GM19035 (cell line): ENCODE measurements around the gene PSEN2.

Source experiments
- ATAC-seq: cut with Tn5 transposase; IDR thresholded peaks from one replicate; pipeline ENCODE4 v1.9.1; 2021; ENCODE audit not compliant: unreplicated experiment

Gene PSEN2

DNA sequence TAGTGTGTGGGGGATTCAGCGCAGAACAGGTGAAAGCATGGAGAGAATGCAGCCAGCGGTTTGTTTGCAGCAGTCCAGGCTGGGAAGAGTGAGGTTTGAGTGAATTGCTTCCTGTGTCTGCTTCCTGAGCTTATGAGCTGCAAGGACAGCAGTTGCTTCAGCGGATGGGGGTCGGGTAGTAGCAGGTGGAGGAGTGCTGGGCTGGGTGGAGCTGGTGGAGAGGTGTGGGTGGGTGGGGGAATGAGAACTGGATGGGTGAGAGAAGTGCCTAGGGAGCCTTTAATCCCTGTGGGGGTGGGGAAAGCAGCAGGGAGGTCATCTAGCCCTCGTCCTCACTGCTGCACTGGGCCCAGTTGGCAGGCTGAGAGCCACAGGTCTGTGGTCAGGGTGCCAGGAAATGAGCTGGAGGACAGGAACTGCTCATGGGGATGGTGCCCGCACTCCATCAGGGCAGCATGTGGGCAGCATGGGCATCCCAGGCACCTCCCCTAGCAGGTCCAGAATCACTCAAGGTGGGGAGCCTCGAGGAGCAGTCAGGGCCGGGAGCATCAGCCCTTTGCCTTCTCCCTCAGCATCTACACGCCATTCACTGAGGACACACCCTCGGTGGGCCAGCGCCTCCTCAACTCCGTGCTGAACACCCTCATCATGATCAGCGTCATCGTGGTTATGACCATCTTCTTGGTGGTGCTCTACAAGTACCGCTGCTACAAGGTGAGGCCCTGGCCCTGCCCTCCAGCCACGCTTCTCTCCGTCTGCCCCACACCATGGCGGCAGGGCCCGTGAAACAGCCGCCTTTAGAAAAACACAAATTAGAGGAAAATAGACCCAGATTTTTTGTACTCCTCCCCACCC lies 14.8 kb downstream of the PSEN2 start:
- no peak for ATAC-seq

DNA sequence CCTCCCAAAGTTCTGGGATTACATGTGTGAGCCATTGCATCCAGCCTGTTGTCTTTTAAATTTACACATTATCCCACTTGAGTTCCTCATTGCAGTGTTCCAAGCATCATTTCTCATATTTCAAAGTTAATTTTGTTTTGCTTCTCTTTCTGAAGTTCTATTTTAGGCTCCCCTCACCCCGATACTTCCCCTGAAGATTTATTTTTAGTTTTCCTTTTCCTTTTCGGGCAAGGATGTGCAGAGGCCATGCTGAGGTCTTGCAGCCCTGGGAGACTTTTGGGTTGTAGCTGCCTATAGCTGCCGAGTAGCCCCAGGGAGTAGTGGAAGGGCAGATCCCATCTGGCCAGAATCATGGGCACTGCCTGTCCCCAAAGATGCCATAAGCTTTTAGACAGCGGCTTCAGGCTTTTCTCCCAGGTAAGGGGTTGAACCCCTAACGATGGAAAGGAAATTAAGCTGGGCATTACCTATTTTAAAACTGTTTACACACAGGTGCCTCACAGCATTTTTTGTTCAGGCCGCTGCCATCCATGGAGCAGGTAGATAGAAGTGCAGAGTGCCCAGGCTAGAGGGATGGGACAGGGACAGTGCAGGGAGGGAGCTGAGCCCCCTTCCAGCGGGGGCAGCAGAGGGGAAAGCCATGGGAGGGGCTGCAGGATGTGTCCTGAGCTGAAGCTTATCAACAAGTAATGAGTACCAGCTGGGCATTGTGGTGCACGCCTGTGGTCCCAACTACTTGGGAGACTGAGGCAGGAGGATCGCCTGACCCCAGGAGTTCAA lies 15.9 kb downstream of the PSEN2 start:
- ATAC-seq, result no peak

DNA sequence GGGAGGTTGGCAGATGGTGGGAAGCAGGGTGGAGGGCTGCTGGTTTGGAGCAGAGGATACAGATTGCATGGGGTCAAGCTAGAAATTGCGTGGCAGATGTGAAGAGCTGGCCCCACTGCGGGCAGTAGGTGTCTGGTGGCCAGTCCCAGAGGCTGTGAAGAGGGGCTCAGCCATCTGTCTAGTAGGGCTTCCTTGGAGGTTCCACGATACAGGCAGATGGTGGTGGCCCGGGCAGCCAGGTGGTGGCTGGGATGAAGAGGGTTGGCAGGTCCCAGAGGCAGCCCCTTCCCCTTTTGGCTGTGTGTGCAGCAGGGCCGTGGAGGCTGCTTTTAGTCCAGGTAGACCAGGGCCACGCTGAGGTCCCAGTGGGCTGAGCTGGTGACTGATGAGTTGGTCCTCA lies 16.6 kb downstream of the PSEN2 start:
- ATAC-seq, result no peak

DNA sequence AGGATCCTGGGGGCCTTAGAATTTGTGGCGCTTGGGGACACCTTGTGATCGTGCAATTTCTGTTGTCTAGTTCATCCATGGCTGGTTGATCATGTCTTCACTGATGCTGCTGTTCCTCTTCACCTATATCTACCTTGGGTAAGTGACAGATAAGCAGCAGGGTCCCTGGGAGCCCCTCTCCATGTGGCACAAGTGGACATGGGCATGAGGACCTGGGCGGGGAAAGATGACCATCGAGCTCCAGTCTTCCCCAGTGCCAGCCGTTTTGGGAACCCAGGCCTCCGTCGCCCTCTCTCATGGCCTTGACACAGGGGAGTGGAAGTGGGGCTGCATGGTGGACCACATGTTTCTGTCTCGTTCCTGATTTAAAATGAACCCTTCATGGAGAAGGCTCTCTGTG lies 17.6 kb downstream of the PSEN2 start:
- ATAC-seq, result no peak

DNA sequence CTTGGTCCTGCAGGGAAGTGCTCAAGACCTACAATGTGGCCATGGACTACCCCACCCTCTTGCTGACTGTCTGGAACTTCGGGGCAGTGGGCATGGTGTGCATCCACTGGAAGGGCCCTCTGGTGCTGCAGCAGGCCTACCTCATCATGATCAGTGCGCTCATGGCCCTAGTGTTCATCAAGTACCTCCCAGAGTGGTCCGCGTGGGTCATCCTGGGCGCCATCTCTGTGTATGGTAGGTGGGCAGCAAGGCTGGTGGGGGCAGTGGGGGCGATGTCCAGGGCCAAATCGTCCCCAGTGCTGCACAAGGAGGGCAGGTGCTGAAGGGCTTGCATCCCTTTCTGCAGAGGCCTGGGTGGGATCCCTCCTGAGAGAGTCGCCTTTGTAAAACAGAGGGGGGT lies 18.4 kb downstream of the PSEN2 start:
- no peak for ATAC-seq

DNA sequence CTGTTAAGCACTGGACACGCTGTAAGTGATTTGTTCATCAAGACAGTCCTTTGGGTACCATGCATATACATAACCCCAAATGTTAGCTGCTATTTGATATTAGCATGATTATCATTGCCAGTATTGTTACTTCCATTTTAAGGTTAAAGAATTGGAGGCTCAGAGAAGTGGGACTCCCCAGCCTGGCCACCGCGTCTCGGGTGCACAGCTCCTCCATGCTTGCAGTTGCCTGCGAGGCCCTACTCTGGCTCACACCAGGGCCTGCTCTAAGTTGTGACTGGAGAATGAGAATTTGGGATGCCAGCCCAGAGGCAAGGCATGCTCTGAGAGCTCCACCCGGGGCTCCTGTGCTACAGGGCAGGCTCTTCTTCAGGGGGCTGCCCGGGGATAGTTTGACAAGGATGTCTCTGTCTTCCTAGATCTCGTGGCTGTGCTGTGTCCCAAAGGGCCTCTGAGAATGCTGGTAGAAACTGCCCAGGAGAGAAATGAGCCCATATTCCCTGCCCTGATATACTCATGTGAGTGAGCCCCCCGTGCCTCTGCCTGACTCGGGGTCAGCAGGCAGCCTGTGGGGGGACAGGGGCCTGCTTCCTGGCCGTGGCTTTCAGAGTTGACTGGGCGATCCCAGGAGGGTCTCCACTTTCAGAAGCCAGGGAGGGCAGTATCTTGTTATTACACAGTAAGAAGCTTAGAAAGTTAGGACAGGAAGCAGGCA lies 19.4 kb downstream of the PSEN2 start:
- no peak for ATAC-seq

DNA sequence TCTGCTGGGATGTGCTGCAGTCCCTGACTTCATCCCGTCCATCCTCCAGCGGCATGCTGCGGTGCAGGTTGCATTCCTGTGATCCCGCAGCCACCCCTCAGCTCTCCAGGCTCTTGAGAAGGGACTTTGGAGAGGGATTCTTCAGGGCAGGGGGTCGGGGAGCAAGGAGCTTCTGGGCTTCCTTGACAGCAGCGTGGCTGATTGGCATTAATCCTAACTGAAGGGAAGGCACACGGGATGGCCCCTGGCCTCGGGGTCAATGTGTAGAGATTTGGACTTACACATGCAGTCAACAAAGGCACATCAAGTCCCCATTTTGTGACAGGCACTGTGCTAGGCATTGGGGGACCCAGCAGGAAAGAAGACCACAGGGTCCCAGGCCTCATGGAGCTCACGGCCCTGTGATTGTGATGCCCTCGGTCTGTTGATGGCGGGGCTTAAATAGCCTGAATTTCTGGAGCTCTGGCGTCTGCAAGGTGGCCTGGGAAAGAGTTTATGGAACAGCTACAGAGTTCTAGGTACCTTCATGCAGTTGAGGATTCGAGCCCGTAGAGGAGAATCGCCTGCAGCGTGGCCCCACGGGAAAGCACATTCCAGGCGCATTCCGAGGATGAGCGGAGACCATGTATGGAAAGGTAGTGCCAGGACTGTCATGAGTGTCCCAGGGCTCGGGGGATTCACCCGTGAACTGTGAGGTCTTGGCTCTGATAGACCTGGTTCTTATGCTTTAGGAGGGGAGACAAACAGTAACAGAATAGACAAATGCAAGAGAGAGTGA lies 20.1 kb downstream of the PSEN2 start:
- no peak for ATAC-seq

DNA sequence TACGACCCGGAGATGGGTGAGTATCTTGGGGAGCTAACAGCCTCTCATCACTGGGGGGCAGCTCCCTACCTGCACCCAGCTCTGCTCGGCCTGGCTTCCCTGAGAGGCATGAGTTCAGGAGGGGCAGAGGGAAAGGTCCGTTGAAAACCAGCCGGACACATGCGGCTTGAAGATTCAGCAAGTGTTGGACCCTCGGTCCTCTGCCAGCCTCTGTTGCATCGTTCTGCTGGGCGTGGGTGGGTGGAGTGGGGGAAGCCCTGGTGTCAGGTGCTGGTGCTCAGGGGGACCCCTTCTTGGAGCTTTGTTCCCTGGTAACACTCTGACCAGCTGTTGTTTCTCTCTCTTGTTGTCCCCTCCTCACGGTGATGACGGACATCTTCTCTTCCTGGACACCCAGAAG lies 20.9 kb downstream of the PSEN2 start:
- ATAC-seq, result no peak

DNA sequence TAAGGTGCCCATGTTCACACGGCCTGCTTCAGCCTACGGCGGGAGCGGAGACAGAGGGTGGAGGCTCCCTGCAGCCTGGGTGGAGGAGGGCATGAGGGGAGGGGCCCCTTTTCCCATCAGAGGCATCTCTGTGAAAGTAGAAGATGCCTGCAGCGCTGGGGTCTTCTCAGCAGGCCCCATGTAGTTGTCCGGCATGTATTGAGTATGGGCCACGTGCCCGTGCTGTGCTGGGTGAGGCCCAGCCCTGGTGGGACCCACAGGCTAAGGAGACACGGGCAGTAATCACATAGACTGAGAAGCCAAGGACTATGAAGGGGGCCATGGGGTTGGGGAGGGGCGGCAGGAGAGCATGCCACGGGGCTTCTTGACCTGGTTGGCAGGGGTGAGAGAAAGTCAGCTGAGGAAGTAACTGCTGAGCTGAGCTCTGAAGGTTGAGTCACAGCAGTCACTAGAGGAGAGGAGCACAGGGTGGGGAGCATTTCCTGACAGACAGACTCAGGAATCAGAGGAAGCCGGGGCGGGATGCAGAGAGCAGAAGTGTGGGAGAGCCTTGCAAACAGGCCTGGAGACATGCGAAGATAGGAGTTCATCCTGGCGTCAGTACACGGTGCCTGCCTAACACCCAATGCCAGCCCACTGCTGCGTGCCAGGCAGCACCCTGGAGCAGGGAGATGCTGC lies 21.6 kb downstream of the PSEN2 start:
- ATAC-seq, result no peak

DNA sequence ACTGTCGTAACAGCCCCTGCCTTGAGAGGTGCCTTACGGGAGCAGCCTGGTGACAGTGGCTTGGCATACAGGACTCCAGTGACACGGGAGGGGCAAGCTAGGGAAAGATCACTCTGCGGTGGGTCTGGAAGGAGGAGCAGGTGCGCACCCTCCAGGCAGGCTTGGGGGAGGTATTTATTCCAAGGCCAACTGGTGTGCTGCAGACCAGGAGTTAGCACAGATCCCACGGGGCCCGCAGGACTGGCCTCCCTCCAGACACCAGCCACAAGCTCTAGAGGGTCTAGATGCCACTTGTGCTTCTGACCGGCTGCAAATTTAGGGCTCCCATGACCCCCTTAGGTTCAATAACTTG lies 22.1 kb downstream of the PSEN2 start:
- ATAC-seq, result no peak

DNA sequence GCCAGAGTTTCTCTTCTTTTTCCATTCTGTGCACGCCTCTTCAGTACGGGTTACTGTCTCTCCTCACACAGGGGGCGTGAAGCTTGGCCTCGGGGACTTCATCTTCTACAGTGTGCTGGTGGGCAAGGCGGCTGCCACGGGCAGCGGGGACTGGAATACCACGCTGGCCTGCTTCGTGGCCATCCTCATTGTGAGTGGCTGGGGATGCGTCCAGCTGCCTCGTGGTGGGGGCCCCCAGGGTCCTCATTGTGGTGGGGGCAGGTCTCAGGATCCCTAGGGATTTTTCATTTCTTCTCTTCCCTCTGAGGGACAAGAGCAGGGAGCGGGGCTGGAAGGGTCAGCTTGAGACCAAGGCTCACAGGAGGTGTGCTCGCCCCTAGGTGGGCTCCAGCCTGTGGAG lies 23.5 kb downstream of the PSEN2 start:
- no peak for ATAC-seq

DNA sequence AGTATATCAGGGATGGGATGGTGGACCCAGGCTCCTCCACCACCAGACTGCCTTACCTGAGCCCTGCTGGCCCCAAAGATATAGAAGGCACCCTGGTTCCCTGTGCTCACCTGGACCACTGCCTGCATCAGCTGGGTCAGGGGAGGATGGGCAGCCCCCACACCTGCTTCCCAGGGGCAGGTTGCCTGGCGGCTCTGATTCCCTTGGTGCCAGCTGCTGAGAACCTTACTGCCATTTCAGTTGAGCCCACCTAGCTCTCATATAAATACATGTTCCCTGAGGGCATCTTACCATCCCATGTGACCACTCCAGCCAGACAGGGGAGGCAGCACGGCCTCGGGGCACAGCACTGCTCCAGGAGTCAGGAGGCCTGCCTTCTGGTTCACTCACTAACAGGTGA lies 24.4 kb downstream of the PSEN2 start:
- no peak for ATAC-seq

DNA sequence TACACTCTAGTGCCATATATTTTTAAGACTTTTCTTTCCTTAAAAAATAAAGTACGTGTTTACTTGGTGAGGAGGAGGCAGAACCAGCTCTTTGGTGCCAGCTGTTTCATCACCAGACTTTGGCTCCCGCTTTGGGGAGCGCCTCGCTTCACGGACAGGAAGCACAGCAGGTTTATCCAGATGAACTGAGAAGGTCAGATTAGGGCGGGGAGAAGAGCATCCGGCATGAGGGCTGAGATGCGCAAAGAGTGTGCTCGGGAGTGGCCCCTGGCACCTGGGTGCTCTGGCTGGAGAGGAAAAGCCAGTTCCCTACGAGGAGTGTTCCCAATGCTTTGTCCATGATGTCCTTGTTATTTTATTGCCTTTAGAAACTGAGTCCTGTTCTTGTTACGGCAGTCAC lies 25.2 kb downstream of the PSEN2 start:
- no peak for ATAC-seq

DNA sequence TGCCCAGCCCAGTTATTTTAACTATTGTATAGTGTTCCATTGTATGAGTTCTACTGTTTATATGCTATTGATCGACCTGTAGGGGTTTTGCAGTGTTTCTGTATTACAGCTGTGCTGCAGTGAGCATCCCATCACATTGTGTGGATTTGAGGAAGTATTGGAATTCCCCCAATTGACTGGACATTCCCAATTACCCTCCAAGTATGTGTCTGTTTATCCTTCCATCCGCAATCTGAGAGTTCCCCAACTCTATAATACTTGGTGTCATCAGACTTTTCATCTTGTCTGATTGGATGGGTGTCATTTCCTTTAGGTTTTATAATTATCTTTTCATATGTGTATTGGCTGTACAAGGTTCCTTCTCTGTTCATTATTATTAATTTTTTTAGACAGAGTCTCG lies 27.8 kb downstream of the PSEN2 start:
- no peak for ATAC-seq

DNA sequence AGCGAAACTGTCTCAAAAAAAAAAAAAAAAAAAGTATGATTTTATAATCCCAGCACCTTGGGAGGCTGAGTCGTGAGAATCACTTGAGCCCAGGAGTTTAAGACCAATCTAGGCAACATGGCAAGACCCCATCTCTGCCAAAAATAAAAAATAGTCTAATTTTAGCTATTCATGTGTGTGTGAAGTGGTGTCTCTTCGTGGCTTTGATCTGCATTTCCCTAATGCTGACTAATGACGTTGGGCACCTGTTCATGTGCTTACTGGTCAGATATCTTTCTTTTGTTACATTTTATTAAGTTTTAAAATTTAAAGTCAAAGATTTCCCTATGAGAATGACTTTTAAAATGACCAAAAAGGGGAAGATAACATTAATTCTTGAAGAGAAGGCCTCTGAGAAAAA lies 31.0 kb downstream of the PSEN2 start:
- no peak for ATAC-seq

DNA sequence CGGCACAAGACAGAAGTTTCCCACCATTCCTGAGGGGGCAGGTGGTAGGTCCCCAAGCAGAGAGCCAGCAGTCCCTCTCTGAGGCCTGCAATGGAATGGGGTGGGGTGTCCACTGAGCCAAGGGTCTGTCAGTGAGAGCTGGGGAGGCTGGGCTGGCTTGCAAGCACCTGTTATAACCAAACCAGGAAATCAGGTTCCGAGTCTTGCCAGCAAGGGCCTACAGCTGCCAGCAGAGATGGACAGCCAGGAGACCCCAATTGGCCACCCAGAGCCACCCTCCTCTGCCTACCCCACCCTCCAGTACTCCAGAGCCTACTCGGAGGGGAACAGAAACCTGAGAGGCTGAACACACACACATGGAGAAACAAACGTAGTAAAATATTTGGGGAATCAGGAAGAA lies 32.2 kb downstream of the PSEN2 start:
- no peak for ATAC-seq

DNA sequence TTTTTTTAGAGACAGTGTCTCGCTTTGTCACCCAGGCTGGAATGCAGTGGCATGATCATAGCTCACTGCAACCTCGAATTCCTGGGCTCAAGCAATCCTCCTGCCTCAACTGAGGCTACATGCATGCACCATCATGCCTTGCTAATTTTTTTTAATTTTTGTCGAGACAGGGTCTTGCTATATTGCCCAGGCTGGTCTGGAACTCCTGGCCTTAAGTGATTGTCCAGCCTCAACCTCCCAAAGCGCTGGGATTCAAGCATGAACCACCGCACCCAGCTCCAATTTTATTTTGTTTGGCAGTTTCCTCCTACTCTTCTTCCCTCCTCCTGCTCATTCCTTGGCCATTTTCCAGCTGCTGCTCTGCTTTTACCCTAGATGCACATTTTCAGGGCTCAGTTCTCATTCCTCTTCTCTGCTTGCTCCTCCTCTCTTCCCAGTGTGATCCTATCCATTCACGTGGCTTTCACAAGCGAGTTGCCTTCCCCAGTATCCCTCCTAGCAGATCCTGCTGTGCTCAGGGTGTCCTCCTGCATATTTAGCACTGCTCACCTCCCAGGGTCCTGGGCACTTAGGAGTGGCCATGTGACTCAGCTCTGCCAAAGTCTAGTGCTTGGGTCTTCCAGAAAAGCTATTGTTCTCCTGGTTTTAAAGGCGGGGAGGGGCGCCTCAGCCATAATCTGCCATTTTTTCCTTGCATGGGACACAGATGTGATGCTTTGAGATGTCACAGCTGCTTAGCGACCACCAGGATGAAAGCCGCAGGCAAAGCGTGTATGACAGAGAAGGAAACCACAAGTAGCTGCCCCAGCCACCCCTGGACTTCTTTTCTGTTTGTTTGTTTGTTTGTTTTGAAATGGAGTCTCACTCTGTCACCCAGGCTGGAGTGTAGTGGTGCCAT lies 33.7 kb downstream of the PSEN2 start:
- ATAC-seq, result no peak

DNA sequence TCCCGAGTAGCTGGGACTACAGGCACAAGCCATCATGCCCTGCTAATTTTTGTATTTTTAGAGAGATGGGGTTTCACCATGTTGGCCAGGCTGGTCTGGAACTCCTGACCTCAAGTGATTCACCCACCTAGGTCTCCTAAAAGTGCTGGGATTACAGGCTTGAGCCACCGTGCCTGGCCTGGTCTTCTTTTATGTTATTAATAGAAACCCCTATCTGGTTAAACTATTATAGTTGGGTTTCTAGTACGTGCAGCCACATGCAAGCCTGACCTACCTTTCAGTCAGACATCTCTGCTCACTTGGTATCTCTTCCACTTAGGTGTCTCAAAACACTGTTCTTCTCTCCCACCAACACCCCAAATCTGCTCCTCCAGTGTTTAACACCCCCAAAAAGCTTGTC lies 34.4 kb downstream of the PSEN2 start:
- ATAC-seq, result no peak

DNA sequence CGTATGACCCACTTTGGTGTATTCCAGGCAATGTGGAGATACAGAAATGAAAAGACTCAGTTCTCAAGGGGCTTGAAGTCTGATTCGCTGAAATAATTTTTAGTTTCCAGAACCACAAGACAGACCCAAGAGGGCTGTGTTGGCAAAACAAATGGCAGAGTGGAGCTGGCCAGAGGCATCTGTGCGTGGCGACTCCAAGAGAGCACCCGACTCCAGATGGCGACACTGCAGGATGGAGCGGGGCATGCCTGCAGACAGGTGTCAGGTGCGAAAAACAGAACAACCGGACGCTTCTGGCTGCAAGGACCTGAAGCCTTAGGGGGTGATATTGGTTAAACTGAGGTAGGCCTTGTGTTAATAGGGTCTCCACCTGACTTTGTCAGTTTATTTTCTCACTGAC lies 38.0 kb downstream of the PSEN2 start:
- no peak for ATAC-seq

DNA sequence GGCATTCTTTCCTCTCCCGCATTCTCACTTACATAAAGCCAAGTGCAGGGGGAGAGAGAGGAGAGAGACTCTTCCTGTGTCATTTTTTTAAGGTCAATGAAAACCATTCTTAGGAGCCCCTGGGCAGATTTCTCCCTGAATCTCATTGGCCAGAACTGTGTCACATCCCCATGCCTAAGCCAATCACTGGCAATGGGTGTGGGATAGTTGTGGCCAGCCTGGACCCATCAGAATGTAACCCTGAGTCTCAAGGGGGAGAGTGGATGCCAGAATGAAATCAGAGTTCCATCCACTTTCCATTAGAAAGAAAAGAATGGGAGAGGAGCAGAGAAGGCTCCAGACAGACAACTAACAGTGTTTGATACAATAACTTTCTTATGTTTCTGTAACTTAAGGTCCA lies 38.5 kb downstream of the PSEN2 start:
- ATAC-seq, result no peak
